ENCODE results near the gene TMOD3.

The TMOD3 gene

GRCh38 chr15:51809457-51809856 lies 20.0 kb upstream of the TMOD3 start:
- TF ChIP-seq CTCF (conservative IDR thresholded peaks at IDR 0.05) = no peak

GRCh38 chr15:51812598-51812997 lies 16.9 kb upstream of the TMOD3 start:
- no peak overlapping the region for H3K27ac ChIP-seq
- no peak for TF ChIP-seq CTCF (conservative IDR thresholded peaks at IDR 0.05)

More at GRCh38 chr15:51809457-51809856, 20.0 kb upstream of the TMOD3 start:
- no peak overlapping the region for H3K27ac ChIP-seq

GRCh38 chr15:51814606-51815005 lies 14.8 kb upstream of the TMOD3 start:
- no peak for TF ChIP-seq CTCF (conservative IDR thresholded peaks at IDR 0.05)
- H3K27ac ChIP-seq = no peak overlapping the region

- no peak overlapping the region for H3K27ac ChIP-seq
- TF ChIP-seq CTCF (conservative IDR thresholded peaks at IDR 0.05) = no peak
Observed at GRCh38 chr15:51816611-51817010, 12.8 kb upstream of the TMOD3 start.

GRCh38 chr15:51818150-51818549 lies 11.3 kb upstream of the TMOD3 start:
- H3K27ac ChIP-seq = no peak overlapping the region
- no peak for TF ChIP-seq CTCF (conservative IDR thresholded peaks at IDR 0.05)

GRCh38 chr15:51825698-51826097 lies 3.8 kb upstream of the TMOD3 start:
- no peak overlapping the region for H3K27ac ChIP-seq
- no peak for TF ChIP-seq CTCF (conservative IDR thresholded peaks at IDR 0.05)

- TF ChIP-seq CTCF (conservative IDR thresholded peaks at IDR 0.05) = no peak
- no peak overlapping the region for H3K27ac ChIP-seq
Observed at GRCh38 chr15:51828621-51829375, 655 bp upstream of the TMOD3 start.

All from VCaP (cell line).